ENCODE measurements around the gene OPCML. TPM values are rescaled to one million over a fixed set of nuclear protein-coding genes. Genes with fewer than 3 reads are reported as not detected.

Gene OPCML
- total RNA-seq, 4 donors from 2014 or later, result 0.15 TPM; not detected in 3

- 67% methylated on average over 8 of the region's 8 CpGs for WGBS
- no peak overlapping the region for H3K27ac ChIP-seq
- no peaks in the 10 kb centered on the region for H3K9me3 ChIP-seq
- peaks cover 4% of the 10 kb centered on the region for H3K27me3 ChIP-seq
- H3K4me1 ChIP-seq, result no peaks in the 10 kb centered on the region
- no peaks in the 10 kb centered on the region for H3K36me3 ChIP-seq
- DNase-seq (ENCODE audit: low spot score in 2 of 2), result no peak
- no peak overlapping the region for H3K4me3 ChIP-seq
- TF ChIP-seq EP300 (IDR thresholded peaks at IDR 0.05) (no peak), POLR2AphosphoS5 (IDR thresholded peaks at IDR 0.05) (no peak), CTCF (IDR thresholded peaks at IDR 0.05) (no peak), POLR2A (IDR thresholded peaks at IDR 0.05) (no peak)
These were observed 1075.5 kb downstream of the OPCML start for GRCh38 chr11:132456751-132457328.

DNA sequence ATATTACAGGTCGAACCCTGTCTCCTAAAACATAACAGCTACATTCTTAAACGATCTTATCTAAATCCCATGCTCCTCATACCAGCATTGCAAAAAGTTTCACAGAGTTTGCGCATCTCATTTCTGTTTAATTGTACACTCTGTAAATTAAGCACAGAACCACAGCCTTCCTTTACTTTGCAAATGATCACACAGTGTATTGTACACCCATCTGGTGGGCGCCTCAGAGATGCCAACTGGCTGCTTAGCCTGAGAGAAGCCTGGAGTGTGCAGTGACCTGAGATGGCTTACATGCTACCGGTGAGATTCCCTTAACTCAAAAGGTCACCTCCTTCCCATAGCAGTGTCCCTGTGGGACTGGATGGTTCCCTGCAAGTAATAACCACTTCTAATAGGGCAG is 1077.3 kb downstream of the OPCML start:
- Histone ChIP-seq H3K9me3 (no peaks in the 10 kb centered on the region), H3K4me1 (no peaks in the 10 kb centered on the region), H3K27ac (no peak overlapping the region), H3K36me3 (no peaks in the 10 kb centered on the region), H3K27me3 (peaks cover 4% of the 10 kb centered on the region), H3K4me3 (no peak overlapping the region)
- 81% methylated on average over 5 of the region's 5 CpGs for WGBS
- DNase-seq (ENCODE audit: low spot score in 2 of 2), result no peak
- no peak for TF ChIP-seq POLR2A (IDR thresholded peaks at IDR 0.05)
- no peak for TF ChIP-seq EP300 (IDR thresholded peaks at IDR 0.05)
- no peak for TF ChIP-seq CTCF (IDR thresholded peaks at IDR 0.05)
- no peak for TF ChIP-seq POLR2AphosphoS5 (IDR thresholded peaks at IDR 0.05)

GRCh38 chr11:132453406-132453805 is 1078.9 kb downstream of the OPCML start:
- WGBS, result 70% methylated on average over 8 of the region's 8 CpGs
- H3K27me3 ChIP-seq, result peaks cover 4% of the 10 kb centered on the region
- DNase-seq (ENCODE audit: low spot score in 2 of 2), result no peak
- H3K4me1 ChIP-seq, result no peaks in the 10 kb centered on the region
- H3K4me3 ChIP-seq, result no peak overlapping the region
- no peaks in the 10 kb centered on the region for H3K9me3 ChIP-seq
- no peak overlapping the region for H3K27ac ChIP-seq
- TF ChIP-seq EP300 (IDR thresholded peaks at IDR 0.05) (no peak), POLR2AphosphoS5 (IDR thresholded peaks at IDR 0.05) (no peak), POLR2A (IDR thresholded peaks at IDR 0.05) (no peak), CTCF (IDR thresholded peaks at IDR 0.05) (no peak)
- no peaks in the 10 kb centered on the region for H3K36me3 ChIP-seq

DNA sequence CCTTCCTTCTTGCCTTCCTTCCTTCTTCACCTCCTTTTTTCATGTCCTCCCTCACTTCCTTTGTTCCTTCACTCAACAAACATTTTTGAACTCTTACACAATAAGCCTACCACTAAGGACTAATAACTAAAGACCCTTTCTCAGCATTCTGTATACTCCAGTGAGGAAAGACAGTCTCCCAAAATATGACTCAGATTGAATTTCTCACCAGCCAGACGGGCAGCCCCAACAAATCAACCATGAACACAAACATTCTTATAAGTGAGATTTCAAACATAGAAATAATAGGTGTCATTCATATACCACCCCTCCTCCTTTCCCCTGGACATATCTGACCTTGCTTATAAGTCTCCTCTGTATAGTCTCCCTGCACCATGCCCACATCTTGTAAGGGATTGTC is 1079.7 kb downstream of the OPCML start:
- WGBS, result 81% methylated on average over 1 of the region's 1 CpG

More for the DNA sequence above, 1079.7 kb downstream of the OPCML start:
- Histone ChIP-seq H3K4me1 (no peaks in the 10 kb centered on the region), H3K4me3 (no peak overlapping the region), H3K27ac (no peak overlapping the region), H3K27me3 (peaks cover 4% of the 10 kb centered on the region), H3K36me3 (no peaks in the 10 kb centered on the region), H3K9me3 (no peaks in the 10 kb centered on the region)
- no peak for TF ChIP-seq POLR2A (IDR thresholded peaks at IDR 0.05)
- no peak for TF ChIP-seq CTCF (IDR thresholded peaks at IDR 0.05)
- TF ChIP-seq POLR2AphosphoS5 (IDR thresholded peaks at IDR 0.05), result no peak
- TF ChIP-seq EP300 (IDR thresholded peaks at IDR 0.05), result no peak
- DNase-seq (ENCODE audit: low spot score in 2 of 2), result no peak

Measured in suprapubic skin (tissue), 4 donors.